Sigmoid colon (tissue), 4 donors: ENCODE measurements around the gene CERS6.

Source experiments
- CTCF ChIP-seq, 4 experiments: fragments of 450-650 bp in 3 of 4; fragments of 200-600 bp in 1 of 4; IDR thresholded peaks; one replicate each; pipeline ENCODE4 v1.5.1; 2016 to 2019; ENCODE audit warnings: antibody characterized with exemption in 4 of 4, mild to moderate bottlenecking in 3 of 4, moderate library complexity in 2 of 4
- EP300 ChIP-seq, 4 donors: sonication (generic); formaldehyde crosslinking; IDR thresholded peaks; one replicate each; pipeline ENCODE4 v1.6.1; 2017; ENCODE audit warnings: antibody characterized with exemption in 4 of 4
- POLR2A ChIP-seq, 2 donors: fragments of 450-650 bp; IDR thresholded peaks; one replicate each; pipeline ENCODE4 v1.6.1; 2016; ENCODE audit warnings: antibody characterized with exemption in 2 of 2, mild to moderate bottlenecking in 2 of 2, moderate library complexity in 2 of 2

- TF ChIP-seq EP300 (IDR thresholded peaks at IDR 0.05) (no peak), POLR2A (IDR thresholded peaks at IDR 0.05) (no peak), CTCF (IDR thresholded peaks at IDR 0.05) (no peak)
These were observed 297.8 kb downstream of the CERS6 start for GRCh38 chr2:168753765-168754329.
